ENCODE data around the gene OGFRL1. TPM values are rescaled to one million over a fixed set of nuclear protein-coding genes. Genes with fewer than 3 reads are reported as not detected.

OGFRL1 gene
- polyA plus RNA-seq, 1 donor from 2014 or later, result 8.3 TPM

- no peaks in the 10 kb centered on the region for H3K27me3 ChIP-seq (ENCODE audit: insufficient read depth, low read depth, low read length)
- no peak overlapping the region for H2AFZ ChIP-seq (ENCODE audit: low read depth, low read length)
- no peaks in the 10 kb centered on the region for H3K9me3 ChIP-seq (ENCODE audit: low read length)
Observed at GRCh38 chr6:71321314-71321713, 32.7 kb downstream of the OGFRL1 start.

GRCh38 chr6:71324194-71324785 is 35.7 kb downstream of the OGFRL1 start:
- Histone ChIP-seq H3K27me3 (ENCODE audit: insufficient read depth, low read depth, low read length) (no peaks in the 10 kb centered on the region), H4K20me1 (ENCODE audit: insufficient read depth) (no peaks in the 10 kb centered on the region), H3K9me3 (ENCODE audit: low read length) (no peaks in the 10 kb centered on the region), H3K9ac (ENCODE audit: low read length) (no peak overlapping the region), H3K27ac (ENCODE audit: low read length) (no peak overlapping the region), H3K36me3 (ENCODE audit: insufficient read depth, low read length) (no peaks in the 10 kb centered on the region), H3K4me3 (ENCODE audit: low read length) (no peak overlapping the region), H3K4me2 (ENCODE audit: low read length) (no peak overlapping the region), H3K9me2 (ENCODE audit: insufficient read depth, low read length) (no peaks in the 10 kb centered on the region), H3K79me2 (replicated peaks; ENCODE audit: insufficient read depth, low read length) (no peaks in the 10 kb centered on the region), H2AFZ (ENCODE audit: low read depth, low read length) (no peak overlapping the region), H3F3A (ENCODE audit: insufficient read depth, low read length, poor library complexity, severe bottlenecking) (no peaks in the 10 kb centered on the region)
- TF ChIP-seq TAF1 (IDR thresholded peaks at IDR 0.05; ENCODE audit: low read depth), result no peak
- TF ChIP-seq RAD21 (conservative IDR thresholded peaks at IDR 0.05), result no peak
- no peak for TF ChIP-seq MXI1 (conservative IDR thresholded peaks at IDR 0.05; ENCODE audit: poor library complexity, severe bottlenecking)
- no peak for TF ChIP-seq POLR2AphosphoS5 (IDR thresholded peaks at IDR 0.05)
- TF ChIP-seq, protein P1, sequence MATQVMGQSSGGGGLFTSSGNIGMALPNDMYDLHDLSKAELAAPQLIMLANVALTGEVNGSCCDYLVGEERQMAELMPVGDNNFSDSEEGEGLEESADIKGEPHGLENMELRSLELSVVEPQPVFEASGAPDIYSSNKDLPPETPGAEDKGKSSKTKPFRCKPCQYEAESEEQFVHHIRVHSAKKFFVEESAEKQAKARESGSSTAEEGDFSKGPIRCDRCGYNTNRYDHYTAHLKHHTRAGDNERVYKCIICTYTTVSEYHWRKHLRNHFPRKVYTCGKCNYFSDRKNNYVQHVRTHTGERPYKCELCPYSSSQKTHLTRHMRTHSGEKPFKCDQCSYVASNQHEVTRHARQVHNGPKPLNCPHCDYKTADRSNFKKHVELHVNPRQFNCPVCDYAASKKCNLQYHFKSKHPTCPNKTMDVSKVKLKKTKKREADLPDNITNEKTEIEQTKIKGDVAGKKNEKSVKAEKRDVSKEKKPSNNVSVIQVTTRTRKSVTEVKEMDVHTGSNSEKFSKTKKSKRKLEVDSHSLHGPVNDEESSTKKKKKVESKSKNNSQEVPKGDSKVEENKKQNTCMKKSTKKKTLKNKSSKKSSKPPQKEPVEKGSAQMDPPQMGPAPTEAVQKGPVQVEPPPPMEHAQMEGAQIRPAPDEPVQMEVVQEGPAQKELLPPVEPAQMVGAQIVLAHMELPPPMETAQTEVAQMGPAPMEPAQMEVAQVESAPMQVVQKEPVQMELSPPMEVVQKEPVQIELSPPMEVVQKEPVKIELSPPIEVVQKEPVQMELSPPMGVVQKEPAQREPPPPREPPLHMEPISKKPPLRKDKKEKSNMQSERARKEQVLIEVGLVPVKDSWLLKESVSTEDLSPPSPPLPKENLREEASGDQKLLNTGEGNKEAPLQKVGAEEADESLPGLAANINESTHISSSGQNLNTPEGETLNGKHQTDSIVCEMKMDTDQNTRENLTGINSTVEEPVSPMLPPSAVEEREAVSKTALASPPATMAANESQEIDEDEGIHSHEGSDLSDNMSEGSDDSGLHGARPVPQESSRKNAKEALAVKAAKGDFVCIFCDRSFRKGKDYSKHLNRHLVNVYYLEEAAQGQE (IDR thresholded peaks at IDR 0.05; ENCODE audit: borderline replicate concordance), result no peak
- no peak for TF ChIP-seq CTCF (IDR thresholded peaks at IDR 0.05; ENCODE audit: poor library complexity, severe bottlenecking)
- TF ChIP-seq EP300 (conservative IDR thresholded peaks at IDR 0.05; ENCODE audit: poor library complexity, severe bottlenecking), result no peak

More at GRCh38 chr6:71321314-71321713, 32.7 kb downstream of the OGFRL1 start:
- Histone ChIP-seq H3K4me3 (ENCODE audit: low read length) (no peak overlapping the region), H3K79me2 (replicated peaks; ENCODE audit: insufficient read depth, low read length) (no peaks in the 10 kb centered on the region), H3K27ac (ENCODE audit: low read length) (no peak overlapping the region), H3K4me2 (ENCODE audit: low read length) (no peak overlapping the region), H3K9me2 (ENCODE audit: insufficient read depth, low read length) (no peaks in the 10 kb centered on the region), H3K36me3 (ENCODE audit: insufficient read depth, low read length) (no peaks in the 10 kb centered on the region), H4K20me1 (ENCODE audit: insufficient read depth) (no peaks in the 10 kb centered on the region), H3F3A (ENCODE audit: insufficient read depth, low read length, poor library complexity, severe bottlenecking) (no peaks in the 10 kb centered on the region), H3K9ac (ENCODE audit: low read length) (no peak overlapping the region)
- TF ChIP-seq TAF1 (IDR thresholded peaks at IDR 0.05; ENCODE audit: low read depth), result no peak
- no peak for TF ChIP-seq SMC3 (conservative IDR thresholded peaks at IDR 0.05; ENCODE audit: poor library complexity)
- no peak for TF ChIP-seq POLR2AphosphoS5 (IDR thresholded peaks at IDR 0.05)
- no peak for TF ChIP-seq CTCF (IDR thresholded peaks at IDR 0.05; ENCODE audit: poor library complexity, severe bottlenecking)
- no peak for TF ChIP-seq EP300 (conservative IDR thresholded peaks at IDR 0.05; ENCODE audit: poor library complexity, severe bottlenecking)
- no peak for TF ChIP-seq EZH2 (IDR thresholded peaks at IDR 0.05; ENCODE audit: borderline replicate concordance, insufficient read depth, low read length, poor library complexity, severe bottlenecking)
- no peak for TF ChIP-seq MXI1 (conservative IDR thresholded peaks at IDR 0.05; ENCODE audit: poor library complexity, severe bottlenecking)
- no peak for TF ChIP-seq RAD21 (conservative IDR thresholded peaks at IDR 0.05)
- TF ChIP-seq, protein P1 (IDR thresholded peaks at IDR 0.05; ENCODE audit: borderline replicate concordance), result no peak
